HG02759 (cell line): ENCODE measurements around the gene EPB41L2.
"Not testable (repeated sequence)": the region's sequence is repeated elsewhere in the genome, so short reads cannot be mapped to it uniquely, and the experiment has no call there.

Experiments used
- ATAC-seq: cut with Tn5 transposase; IDR thresholded peaks from one replicate; pipeline ENCODE4 v1.9.1; 2021; ENCODE audit warnings: mild to moderate bottlenecking, moderate library complexity; ENCODE audit not compliant: unreplicated experiment

The EPB41L2 gene

GRCh38 chr6:131037194-131037897 is 25.7 kb downstream of the EPB41L2 start:
- no peak for ATAC-seq

- no peak for ATAC-seq
Observed at GRCh38 chr6:131036601-131037000, 26.4 kb downstream of the EPB41L2 start.

GRCh38 chr6:131036143-131036542 is 26.9 kb downstream of the EPB41L2 start:
- no peak for ATAC-seq

GRCh38 chr6:131035582-131035981 is 27.5 kb downstream of the EPB41L2 start:
- ATAC-seq = no peak

- no peak for ATAC-seq
Observed at GRCh38 chr6:131033631-131034030, 29.4 kb downstream of the EPB41L2 start.

GRCh38 chr6:131029626-131030297 is 33.3 kb downstream of the EPB41L2 start:
- ATAC-seq = peak; percentile 95

GRCh38 chr6:131027326-131027725 is 35.7 kb downstream of the EPB41L2 start:
- no peak for ATAC-seq

GRCh38 chr6:131026243-131026642 is 36.8 kb downstream of the EPB41L2 start:
- no peak for ATAC-seq

GRCh38 chr6:131024565-131024964 is 38.5 kb downstream of the EPB41L2 start:
- ATAC-seq = no peak

GRCh38 chr6:131023834-131024504 is 39.1 kb downstream of the EPB41L2 start:
- no peak for ATAC-seq

- no peak for ATAC-seq
Observed at GRCh38 chr6:131022691-131023090, 40.4 kb downstream of the EPB41L2 start.

GRCh38 chr6:131017962-131018361 is 45.1 kb downstream of the EPB41L2 start:
- no peak for ATAC-seq

- ATAC-seq = no peak
Observed at GRCh38 chr6:131015630-131016263, 47.3 kb downstream of the EPB41L2 start.

GRCh38 chr6:131015025-131015591 is 47.9 kb downstream of the EPB41L2 start:
- no peak for ATAC-seq

- ATAC-seq = no peak
Observed at GRCh38 chr6:131014080-131014776, 48.8 kb downstream of the EPB41L2 start.

- no peak for ATAC-seq
Observed at GRCh38 chr6:131013495-131013894, 49.5 kb downstream of the EPB41L2 start.

- ATAC-seq = no peak
Observed at GRCh38 chr6:131009790-131010189, 53.3 kb downstream of the EPB41L2 start.

GRCh38 chr6:131008965-131009364 is 54.1 kb downstream of the EPB41L2 start:
- not testable (repeated sequence) for ATAC-seq

- ATAC-seq = not testable (repeated sequence)
Observed at GRCh38 chr6:131007964-131008363, 55.1 kb downstream of the EPB41L2 start.

- no peak for ATAC-seq
Observed at GRCh38 chr6:131007286-131007685, 55.8 kb downstream of the EPB41L2 start.
